GM12873 (cell line): ENCODE results near the gene LCP2.

Experiments
- CTCF ChIP-seq: IDR thresholded peaks from 2 replicates; pipeline ENCODE4 v1.5.1; 2012; ENCODE audit warnings: low read depth, mild to moderate bottlenecking, moderate library complexity, low read length, control low read depth; ENCODE audit not compliant: insufficient read depth; ENCODE audit errors: missing control alignments

LCP2 gene

GRCh38 chr5:170270293-170271069 lies 27.1 kb downstream of the LCP2 start:
- TF ChIP-seq CTCF: no peak

GRCh38 chr5:170269579-170269978 lies 28.0 kb downstream of the LCP2 start:
- TF ChIP-seq CTCF: no peak

- TF ChIP-seq CTCF: no peak
Observed at GRCh38 chr5:170268884-170269283, 28.7 kb downstream of the LCP2 start.

GRCh38 chr5:170268153-170268689 lies 29.4 kb downstream of the LCP2 start:
- TF ChIP-seq CTCF: no peak

GRCh38 chr5:170267431-170268152 lies 30.0 kb downstream of the LCP2 start:
- TF ChIP-seq CTCF: peak; percentile 82

GRCh38 chr5:170266570-170267381 lies 30.8 kb downstream of the LCP2 start:
- TF ChIP-seq CTCF: no peak
